Left ventricle myocardium inferior (tissue), 1 donor: Measurements from ENCODE around the gene GCG. TPM values are rescaled to one million over a fixed set of nuclear protein-coding genes. Genes with fewer than 3 reads are reported as not detected.

Source experiments
- DNase-seq: peaks from one replicate; pipeline ENCODE4 v3.0.0-alpha.2; 2020
- H3K27ac ChIP-seq: fragments of 200-600 bp; replicated peaks from 2 replicates; pipeline ENCODE4 v1.8.0; 2021
- H3K27me3 ChIP-seq: fragments of 200-600 bp; 2 replicates; pipeline ENCODE4 v1.8.0; 2021; ENCODE audit warnings: low read depth
- H3K36me3 ChIP-seq: fragments of 200-600 bp; 2 replicates; pipeline ENCODE4 v1.8.0; 2021
- H3K4me1 ChIP-seq: fragments of 200-600 bp; 2 replicates; pipeline ENCODE4 v1.8.0; 2021
- H3K4me3 ChIP-seq: fragments of 200-600 bp; 2 replicates; pipeline ENCODE4 v1.8.0; 2021; ENCODE audit warnings: mild to moderate bottlenecking, moderate library complexity
- H3K9me3 ChIP-seq: fragments of 200-600 bp; replicated peaks from 2 replicates; pipeline ENCODE4 v1.8.0; 2021
- intact Hi-C: fragments of 100-400 bp; cut with micrococcal nuclease; formaldehyde crosslinking; loops from one replicate; pipeline ENCODE4 v1.11.0; 2022
- total RNA-seq: library from RNA; stranded (reverse); fragmentation: NEBNext Ultra II Directional; extraction: Animal tissue kit (Norgen Biotek cat#: 25700); gene quantifications from one replicate; pipeline ENCODE4 v1.2.1, GENCODE V29; 2021
- TF ChIP-seq, protein P1 (sequence below): fragments of 200-600 bp; IDR thresholded peaks from 2 replicates; pipeline ENCODE4 v1.8.0; 2021; ENCODE audit warnings: antibody characterized with exemption, mild to moderate bottlenecking, borderline replicate concordance
- donor health status: DM: no; HTN: yes; CAD: no; lungs with severe emphysema.

The GCG gene
- total RNA-seq, 1 donor from 2014 or later = not detected

- no peaks in the 10 kb centered on the region for H3K27me3 ChIP-seq
Observed at GRCh38 chr2:162196638-162197037, 44.6 kb upstream of the GCG start.

GRCh38 chr2:162188451-162188850 is 36.4 kb upstream of the GCG start:
- H3K4me3 ChIP-seq = no peak overlapping the region
- no peaks in the 10 kb centered on the region for H3K36me3 ChIP-seq
- no peak overlapping the region for H3K27ac ChIP-seq
- no peaks in the 10 kb centered on the region for H3K27me3 ChIP-seq
- intact Hi-C loops = no loop called here
- TF ChIP-seq, protein P1, sequence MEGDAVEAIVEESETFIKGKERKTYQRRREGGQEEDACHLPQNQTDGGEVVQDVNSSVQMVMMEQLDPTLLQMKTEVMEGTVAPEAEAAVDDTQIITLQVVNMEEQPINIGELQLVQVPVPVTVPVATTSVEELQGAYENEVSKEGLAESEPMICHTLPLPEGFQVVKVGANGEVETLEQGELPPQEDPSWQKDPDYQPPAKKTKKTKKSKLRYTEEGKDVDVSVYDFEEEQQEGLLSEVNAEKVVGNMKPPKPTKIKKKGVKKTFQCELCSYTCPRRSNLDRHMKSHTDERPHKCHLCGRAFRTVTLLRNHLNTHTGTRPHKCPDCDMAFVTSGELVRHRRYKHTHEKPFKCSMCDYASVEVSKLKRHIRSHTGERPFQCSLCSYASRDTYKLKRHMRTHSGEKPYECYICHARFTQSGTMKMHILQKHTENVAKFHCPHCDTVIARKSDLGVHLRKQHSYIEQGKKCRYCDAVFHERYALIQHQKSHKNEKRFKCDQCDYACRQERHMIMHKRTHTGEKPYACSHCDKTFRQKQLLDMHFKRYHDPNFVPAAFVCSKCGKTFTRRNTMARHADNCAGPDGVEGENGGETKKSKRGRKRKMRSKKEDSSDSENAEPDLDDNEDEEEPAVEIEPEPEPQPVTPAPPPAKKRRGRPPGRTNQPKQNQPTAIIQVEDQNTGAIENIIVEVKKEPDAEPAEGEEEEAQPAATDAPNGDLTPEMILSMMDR = no peak
- H3K4me1 ChIP-seq = no peaks in the 10 kb centered on the region
- no peak for DNase-seq
- H3K9me3 ChIP-seq = no peaks in the 10 kb centered on the region

More at GRCh38 chr2:162196638-162197037, 44.6 kb upstream of the GCG start:
- DNase-seq = no peak
- no peaks in the 10 kb centered on the region for H3K9me3 ChIP-seq
- no peak overlapping the region for H3K27ac ChIP-seq
- no peaks in the 10 kb centered on the region for H3K4me1 ChIP-seq
- H3K36me3 ChIP-seq = no peaks in the 10 kb centered on the region
- no peak overlapping the region for H3K4me3 ChIP-seq
- intact Hi-C loops = no loop called here
- TF ChIP-seq, protein P1 = no peak

DNA sequence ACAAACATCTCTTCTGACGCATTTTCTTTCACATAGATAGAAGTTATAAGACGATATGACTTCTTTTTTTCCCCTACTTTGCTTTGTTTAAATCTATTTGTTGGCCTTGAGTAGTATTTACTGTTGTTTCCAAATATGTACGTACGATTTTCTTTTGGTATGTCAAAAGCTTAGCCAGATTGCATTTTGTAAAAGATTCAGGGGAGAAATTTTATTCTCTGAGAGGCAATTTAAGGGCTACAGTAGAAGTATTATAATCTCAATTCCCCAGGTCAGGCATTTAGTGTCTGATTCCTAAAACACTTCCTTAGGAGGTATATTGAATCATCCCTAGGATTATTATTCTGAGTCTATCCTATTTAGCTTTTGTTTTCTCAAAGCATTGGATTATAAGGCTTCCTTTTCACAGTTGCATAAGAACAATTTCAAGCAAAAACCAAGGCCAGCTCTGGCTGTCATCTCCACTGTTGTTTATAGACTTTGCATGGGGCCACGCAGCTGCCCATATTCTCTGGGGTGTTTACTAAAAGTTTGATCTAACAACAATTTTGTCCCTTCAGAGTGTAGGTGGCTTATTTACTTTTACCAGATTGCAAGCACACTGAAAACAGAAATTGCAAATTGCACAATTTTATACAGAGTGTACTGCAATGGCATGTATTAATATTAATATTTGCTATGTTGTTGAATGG is 33.6 kb upstream of the GCG start:
- DNase-seq = no peak
- H3K4me3 ChIP-seq = no peak overlapping the region
- no peaks in the 10 kb centered on the region for H3K9me3 ChIP-seq
- no peaks in the 10 kb centered on the region for H3K4me1 ChIP-seq
- H3K36me3 ChIP-seq = no peaks in the 10 kb centered on the region
- intact Hi-C loops = no loop called here
- TF ChIP-seq, protein P1 = no peak
- H3K27ac ChIP-seq = no peak overlapping the region
- no peaks in the 10 kb centered on the region for H3K27me3 ChIP-seq

DNA sequence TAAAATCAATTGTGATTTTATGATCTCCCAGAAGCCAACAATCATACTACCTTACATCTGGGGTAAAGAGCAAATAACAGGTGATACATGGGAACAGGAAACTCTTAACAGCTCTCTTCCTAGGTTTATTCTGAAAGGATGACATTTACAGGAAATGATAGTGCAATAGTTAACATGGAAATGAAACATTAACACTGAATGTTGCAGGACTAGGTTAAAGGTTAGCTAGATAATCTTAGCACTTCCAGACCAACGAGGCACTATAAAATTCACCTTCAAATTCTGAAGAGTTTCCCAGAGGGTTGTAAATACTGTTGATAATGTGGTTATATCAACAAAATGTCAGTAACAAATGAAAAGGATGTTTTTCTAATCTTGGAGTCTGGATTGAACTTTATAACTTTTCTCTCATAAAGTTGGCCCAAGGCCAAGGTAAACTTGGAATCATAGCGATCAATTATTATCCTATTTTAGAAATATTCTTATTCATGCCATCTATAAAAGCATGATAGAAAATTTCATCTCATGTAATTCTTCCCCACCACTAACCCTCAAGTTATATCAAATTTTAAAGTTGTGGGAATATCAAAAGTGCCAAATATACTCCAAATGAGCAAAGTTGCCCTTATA is 32.9 kb upstream of the GCG start:
- Histone ChIP-seq H3K27ac (no peak overlapping the region), H3K4me3 (no peak overlapping the region), H3K4me1 (no peaks in the 10 kb centered on the region), H3K36me3 (no peaks in the 10 kb centered on the region), H3K9me3 (no peaks in the 10 kb centered on the region), H3K27me3 (no peaks in the 10 kb centered on the region)
- no peak for DNase-seq
- intact Hi-C loops = no loop called here
- TF ChIP-seq, protein P1 = no peak

DNA sequence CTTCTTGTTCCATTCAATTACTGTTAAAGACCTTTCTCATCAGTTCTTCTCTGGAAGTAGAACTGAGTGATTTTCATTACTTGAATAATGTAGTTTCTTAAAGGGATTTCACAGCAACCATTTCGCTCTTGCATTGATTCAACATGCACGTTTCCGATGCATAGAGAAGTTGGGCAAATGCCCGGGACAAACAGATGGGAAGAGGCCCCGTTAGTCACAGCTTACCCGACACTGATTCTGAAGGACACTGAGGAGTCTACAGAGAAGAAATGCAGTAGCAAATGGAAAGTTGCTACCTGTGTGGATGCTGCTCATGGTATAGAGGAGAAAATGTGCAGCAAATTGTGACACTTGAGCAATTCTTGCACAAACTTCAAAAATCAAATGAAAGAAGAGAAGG is 32.3 kb upstream of the GCG start:
- Histone ChIP-seq H3K9me3 (no peaks in the 10 kb centered on the region), H3K27ac (no peak overlapping the region), H3K36me3 (no peaks in the 10 kb centered on the region), H3K4me3 (no peak overlapping the region), H3K4me1 (no peaks in the 10 kb centered on the region), H3K27me3 (no peaks in the 10 kb centered on the region)
- TF ChIP-seq, protein P1 = no peak
- intact Hi-C loops = no loop called here
- DNase-seq = no peak
